ENCODE data around the gene PPARA. TPM values are rescaled to one million over a fixed set of nuclear protein-coding genes. Genes with fewer than 3 reads are reported as not detected.

The PPARA gene
- total and polyA plus RNA-seq, 2 donors = 3.6 to 4.5 TPM

DNA sequence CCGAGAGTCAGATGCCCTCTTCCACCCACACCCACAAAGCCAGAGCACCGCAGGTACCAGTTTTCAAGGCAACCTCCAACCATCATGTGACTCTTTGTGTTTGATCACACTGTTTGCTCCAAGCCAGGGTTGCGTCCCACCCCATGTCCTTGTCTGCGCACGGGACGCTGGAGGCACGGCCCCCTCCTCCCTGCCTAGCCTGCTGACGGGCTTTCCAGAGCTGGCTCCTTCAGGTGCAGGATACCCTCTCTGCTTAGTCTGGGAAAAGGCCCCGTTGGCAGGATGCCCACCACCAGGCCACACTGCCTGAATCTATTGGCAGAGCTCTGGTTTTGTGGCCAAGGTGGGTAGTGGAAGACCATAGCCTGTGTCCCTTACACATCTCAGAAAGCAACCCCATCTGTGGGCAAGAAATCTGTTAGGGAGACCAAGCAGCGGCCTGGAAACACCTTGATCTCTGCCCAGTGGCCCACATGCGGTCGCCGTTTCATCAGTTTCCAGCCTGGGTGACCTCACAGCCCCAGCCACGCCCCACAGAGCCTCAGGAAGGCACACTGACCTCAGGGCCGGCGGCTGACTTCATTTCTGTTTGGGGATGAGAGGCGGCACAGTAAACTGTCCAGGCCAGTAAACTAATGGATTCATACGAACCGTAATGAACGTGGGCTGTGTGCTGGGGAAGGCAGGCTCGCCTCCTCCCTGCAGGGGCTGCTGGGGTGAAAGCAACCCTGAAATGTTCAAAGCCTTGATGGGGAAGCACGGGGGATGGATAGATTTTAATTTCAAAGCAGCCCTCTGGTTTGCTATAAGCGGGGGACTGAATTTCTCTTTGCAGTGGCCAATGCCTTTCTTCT, 73.9 kb downstream of the PPARA start:
- Histone ChIP-seq H3K27me3 (ENCODE audit: control insufficient read depth in 2 of 2, insufficient read depth in 1 of 2, low read length in 1 of 2) (no peaks in the 10 kb centered on the region), H3K4me1 (ENCODE audit: control insufficient read depth in 2 of 2, insufficient read depth in 2 of 2, low read length in 2 of 2) (peaks cover 4 to 8% of the 10 kb centered on the region in 2 donors), H3K9me3 (ENCODE audit: control insufficient read depth in 2 of 2, insufficient read depth in 1 of 2, low read length in 1 of 2) (no peaks in the 10 kb centered on the region), H3K36me3 (ENCODE audit: control insufficient read depth in 2 of 2, insufficient read depth in 2 of 2, low read length in 1 of 2) (peaks cover 0 to 22% of the 10 kb centered on the region in 2 donors), H3K27ac (ENCODE audit: low read depth in 1 of 2, low read length in 1 of 2) (no peak overlapping the region), H3K4me3 (ENCODE audit: low read length in 2 of 2) (no peak overlapping the region)
- WGBS = 95% methylated on average over 23 of the region's 23 CpGs
- no peak for DNase-seq (ENCODE audit: low read depth in 6 of 9, low spot score in 9 of 9)

DNA sequence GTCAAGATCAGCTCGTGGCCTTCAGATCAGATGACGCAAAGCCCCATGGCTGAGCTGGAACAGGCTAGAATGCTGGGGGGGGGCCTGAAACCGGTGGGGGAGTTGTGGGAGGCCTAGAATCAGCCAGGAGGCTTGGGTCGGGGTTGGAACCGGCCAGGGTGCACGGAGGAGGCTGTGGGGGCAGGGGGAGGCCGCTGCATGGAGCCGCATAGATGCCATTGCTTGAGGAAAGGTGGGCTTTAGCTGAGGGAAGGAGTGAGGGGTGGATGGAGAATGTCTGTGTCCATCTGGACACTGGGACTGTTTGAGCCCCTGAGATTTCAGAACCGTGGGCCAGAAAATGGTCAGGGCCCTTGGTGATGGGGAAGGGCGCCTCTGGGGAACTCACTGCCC, 74.6 kb downstream of the PPARA start:
- 97% methylated on average over 10 of the region's 10 CpGs for WGBS
- Histone ChIP-seq H3K4me1 (ENCODE audit: control insufficient read depth in 2 of 2, insufficient read depth in 2 of 2, low read length in 2 of 2) (peaks cover 0 to 2% of the 10 kb centered on the region in 2 donors), H3K9me3 (ENCODE audit: control insufficient read depth in 2 of 2, insufficient read depth in 1 of 2, low read length in 1 of 2) (no peaks in the 10 kb centered on the region), H3K27me3 (ENCODE audit: control insufficient read depth in 2 of 2, insufficient read depth in 1 of 2, low read length in 1 of 2) (no peaks in the 10 kb centered on the region), H3K27ac (ENCODE audit: low read depth in 1 of 2, low read length in 1 of 2) (no peak overlapping the region), H3K4me3 (ENCODE audit: low read length in 2 of 2) (no peak overlapping the region), H3K36me3 (ENCODE audit: control insufficient read depth in 2 of 2, insufficient read depth in 2 of 2, low read length in 1 of 2) (peaks cover 0 to 16% of the 10 kb centered on the region in 2 donors)
- DNase-seq (ENCODE audit: low read depth in 6 of 9, low spot score in 9 of 9) = no peak

DNA sequence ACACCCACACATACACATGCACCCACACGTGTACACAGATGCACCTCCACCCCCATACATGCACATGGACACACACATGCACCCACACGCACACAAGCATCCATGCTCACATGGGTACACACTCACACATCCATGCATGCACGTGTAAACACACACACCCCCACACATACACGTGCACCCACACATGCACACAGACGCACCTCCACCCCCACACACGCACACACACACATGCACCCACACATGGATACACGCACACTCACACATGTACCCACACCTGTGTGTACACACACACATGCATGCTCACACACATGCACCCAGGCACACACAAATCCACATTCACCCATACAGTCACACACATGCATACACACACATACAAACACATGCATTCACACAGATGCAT, 75.3 kb downstream of the PPARA start:
- no peak overlapping the region for H3K27ac ChIP-seq (ENCODE audit: low read depth in 1 of 2, low read length in 1 of 2)
- 98% methylated on average over 7 of the region's 7 CpGs for WGBS
- H3K4me3 ChIP-seq (ENCODE audit: low read length in 2 of 2) = no peak overlapping the region
- peaks cover 0 to 15% of the 10 kb centered on the region in 2 donors for H3K36me3 ChIP-seq (ENCODE audit: control insufficient read depth in 2 of 2, insufficient read depth in 2 of 2, low read length in 1 of 2)
- H3K9me3 ChIP-seq (ENCODE audit: control insufficient read depth in 2 of 2, insufficient read depth in 1 of 2, low read length in 1 of 2) = no peaks in the 10 kb centered on the region
- H3K27me3 ChIP-seq (ENCODE audit: control insufficient read depth in 2 of 2, insufficient read depth in 1 of 2, low read length in 1 of 2) = no peaks in the 10 kb centered on the region
- DNase-seq (ENCODE audit: low read depth in 6 of 9, low spot score in 9 of 9) = no peak
- H3K4me1 ChIP-seq (ENCODE audit: control insufficient read depth in 2 of 2, insufficient read depth in 2 of 2, low read length in 2 of 2) = peaks cover 0 to 3% of the 10 kb centered on the region in 2 donors

DNA sequence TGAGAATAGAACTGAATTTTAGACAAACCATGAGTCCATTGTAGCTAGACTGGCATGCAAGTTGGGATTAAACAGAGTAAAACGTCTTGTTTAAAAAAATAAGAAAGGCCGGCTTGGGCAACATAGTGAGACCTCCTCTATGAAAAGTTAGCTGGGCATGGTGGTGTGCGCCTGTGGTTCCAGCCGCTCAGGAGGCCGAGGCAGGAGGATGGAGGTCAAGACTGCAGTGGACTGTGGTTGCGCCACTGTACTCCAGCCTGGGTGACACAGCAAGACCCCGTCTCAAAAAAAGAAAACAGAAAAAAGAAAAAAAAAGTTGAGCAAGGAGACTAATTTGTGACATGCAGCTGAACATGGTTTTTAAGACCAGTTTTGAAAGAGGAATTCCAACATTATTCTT, 76.3 kb downstream of the PPARA start:
- Histone ChIP-seq H3K36me3 (ENCODE audit: control insufficient read depth in 2 of 2, insufficient read depth in 2 of 2, low read length in 1 of 2) (peaks cover 0 to 13% of the 10 kb centered on the region in 2 donors), H3K9me3 (ENCODE audit: control insufficient read depth in 2 of 2, insufficient read depth in 1 of 2, low read length in 1 of 2) (no peaks in the 10 kb centered on the region), H3K27me3 (ENCODE audit: control insufficient read depth in 2 of 2, insufficient read depth in 1 of 2, low read length in 1 of 2) (no peaks in the 10 kb centered on the region), H3K27ac (ENCODE audit: low read depth in 1 of 2, low read length in 1 of 2) (no peak overlapping the region), H3K4me1 (ENCODE audit: control insufficient read depth in 2 of 2, insufficient read depth in 2 of 2, low read length in 2 of 2) (peaks cover 0 to 3% of the 10 kb centered on the region in 2 donors), H3K4me3 (ENCODE audit: low read length in 2 of 2) (no peak overlapping the region)
- no peak for DNase-seq (ENCODE audit: low read depth in 6 of 9, low spot score in 9 of 9)
- 98% methylated on average over 7 of the region's 7 CpGs for WGBS

DNA sequence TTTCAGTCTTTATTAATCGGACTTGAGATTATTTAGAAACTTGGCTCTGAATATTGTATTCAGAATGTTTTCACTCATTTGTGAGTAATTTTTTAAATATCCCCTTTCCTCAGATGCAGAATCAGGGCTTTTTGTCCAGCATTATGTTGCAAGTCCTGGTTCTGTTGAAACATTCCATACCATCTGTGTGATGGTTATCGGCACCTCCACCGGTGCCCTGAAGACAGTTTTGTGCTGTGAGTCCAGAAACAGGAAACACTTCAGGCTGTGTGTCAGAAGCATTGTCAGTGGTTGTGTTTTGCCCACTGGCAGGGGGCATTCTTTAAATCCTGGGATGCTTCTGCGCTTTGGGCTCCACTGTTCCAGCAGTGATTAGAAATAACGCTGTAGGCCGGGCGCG, 79.4 kb downstream of the PPARA start:
- Histone ChIP-seq H3K36me3 (ENCODE audit: control insufficient read depth in 2 of 2, insufficient read depth in 2 of 2, low read length in 1 of 2) (peaks cover 0 to 10% of the 10 kb centered on the region in 2 donors), H3K27ac (ENCODE audit: low read depth in 1 of 2, low read length in 1 of 2) (no peak overlapping the region), H3K9me3 (ENCODE audit: control insufficient read depth in 2 of 2, insufficient read depth in 1 of 2, low read length in 1 of 2) (no peaks in the 10 kb centered on the region), H3K4me1 (ENCODE audit: control insufficient read depth in 2 of 2, insufficient read depth in 2 of 2, low read length in 2 of 2) (peaks cover 4 to 7% of the 10 kb centered on the region in 2 donors), H3K4me3 (ENCODE audit: low read length in 2 of 2) (no peak overlapping the region), H3K27me3 (ENCODE audit: control insufficient read depth in 2 of 2, insufficient read depth in 1 of 2, low read length in 1 of 2) (no peaks in the 10 kb centered on the region)
- DNase-seq (ENCODE audit: low read depth in 6 of 9, low spot score in 9 of 9) = no peak
- 97% methylated on average over 8 of the region's 8 CpGs for WGBS

DNA sequence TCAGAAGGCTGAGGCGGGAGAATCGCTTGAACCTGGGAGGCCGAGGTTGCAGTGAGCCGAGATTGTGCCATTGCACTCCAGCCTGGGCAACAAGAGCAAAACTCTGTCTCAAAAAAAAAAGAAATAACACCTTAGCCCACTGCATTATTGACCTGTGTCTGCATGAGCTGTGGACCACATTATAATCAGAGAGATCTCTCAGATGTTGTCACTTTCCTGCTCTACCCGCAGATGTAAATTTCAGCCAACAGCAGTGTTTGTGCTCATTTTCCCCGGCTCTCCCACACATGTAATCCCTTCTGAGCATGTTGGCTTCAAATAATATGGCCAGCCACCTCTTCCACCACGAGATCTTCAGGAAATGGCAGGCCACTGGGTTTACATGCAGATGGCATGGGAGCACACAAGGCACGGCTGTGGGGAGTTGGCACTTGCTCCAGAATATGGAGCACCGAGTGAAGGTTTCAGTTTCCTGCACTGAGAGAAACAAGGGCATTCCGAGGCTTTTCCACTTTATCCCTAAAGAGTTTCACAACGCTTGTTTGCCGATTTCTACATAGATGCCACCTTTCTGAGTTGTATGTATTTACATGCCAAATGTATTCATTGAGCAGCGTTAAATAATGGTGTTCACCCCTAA, 80.1 kb downstream of the PPARA start:
- H3K27ac ChIP-seq (ENCODE audit: low read depth in 1 of 2, low read length in 1 of 2) = no peak overlapping the region
- no peaks in the 10 kb centered on the region for H3K27me3 ChIP-seq (ENCODE audit: control insufficient read depth in 2 of 2, insufficient read depth in 1 of 2, low read length in 1 of 2)
- 81% methylated on average over 13 of the region's 13 CpGs for WGBS
- DNase-seq (ENCODE audit: low read depth in 6 of 9, low spot score in 9 of 9) = no peak
- H3K9me3 ChIP-seq (ENCODE audit: control insufficient read depth in 2 of 2, insufficient read depth in 1 of 2, low read length in 1 of 2) = no peaks in the 10 kb centered on the region
- no peak overlapping the region for H3K4me3 ChIP-seq (ENCODE audit: low read length in 2 of 2)
- peaks cover 4 to 12% of the 10 kb centered on the region in 2 donors for H3K4me1 ChIP-seq (ENCODE audit: control insufficient read depth in 2 of 2, insufficient read depth in 2 of 2, low read length in 2 of 2)
- H3K36me3 ChIP-seq (ENCODE audit: control insufficient read depth in 2 of 2, insufficient read depth in 2 of 2, low read length in 1 of 2) = peaks cover 0 to 14% of the 10 kb centered on the region in 2 donors

DNA sequence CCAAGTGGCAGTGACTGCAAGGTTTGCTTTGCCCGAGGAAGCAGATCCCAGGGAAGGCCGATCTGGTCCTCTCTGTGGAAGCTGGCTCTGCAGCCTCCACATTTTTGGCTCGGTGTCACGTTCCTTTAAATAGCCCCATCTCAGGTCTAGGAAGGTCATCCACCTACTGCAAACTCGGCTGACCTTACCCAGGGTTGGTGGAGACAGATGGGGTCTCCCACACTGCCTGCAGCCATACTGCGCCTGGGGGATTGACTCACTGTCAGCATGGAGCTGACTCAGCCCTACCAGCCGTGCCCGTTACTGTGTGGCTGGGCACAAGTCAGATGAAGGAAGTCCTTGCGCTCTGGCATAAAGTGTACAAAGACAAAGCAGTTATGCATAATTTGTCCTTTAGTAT, 82.9 kb downstream of the PPARA start:
- peaks cover 4 to 6% of the 10 kb centered on the region in 2 donors for H3K9me3 ChIP-seq (ENCODE audit: control insufficient read depth in 2 of 2, insufficient read depth in 1 of 2, low read length in 1 of 2)
- DNase-seq (ENCODE audit: low read depth in 6 of 9, low spot score in 9 of 9) = peak in 1 of 9 donors; percentile 44
- H3K4me1 ChIP-seq (ENCODE audit: control insufficient read depth in 2 of 2, insufficient read depth in 2 of 2, low read length in 2 of 2) = peaks cover 4 to 28% of the 10 kb centered on the region in 2 donors
- 57% methylated on average over 9 of the region's 9 CpGs for WGBS
- H3K27me3 ChIP-seq (ENCODE audit: control insufficient read depth in 2 of 2, insufficient read depth in 1 of 2, low read length in 1 of 2) = no peaks in the 10 kb centered on the region
- H3K4me3 ChIP-seq (ENCODE audit: low read length in 2 of 2) = no peak overlapping the region
- peaks cover 0 to 22% of the 10 kb centered on the region in 2 donors for H3K36me3 ChIP-seq (ENCODE audit: control insufficient read depth in 2 of 2, insufficient read depth in 2 of 2, low read length in 1 of 2)
- no peak overlapping the region for H3K27ac ChIP-seq (ENCODE audit: low read depth in 1 of 2, low read length in 1 of 2)

DNA sequence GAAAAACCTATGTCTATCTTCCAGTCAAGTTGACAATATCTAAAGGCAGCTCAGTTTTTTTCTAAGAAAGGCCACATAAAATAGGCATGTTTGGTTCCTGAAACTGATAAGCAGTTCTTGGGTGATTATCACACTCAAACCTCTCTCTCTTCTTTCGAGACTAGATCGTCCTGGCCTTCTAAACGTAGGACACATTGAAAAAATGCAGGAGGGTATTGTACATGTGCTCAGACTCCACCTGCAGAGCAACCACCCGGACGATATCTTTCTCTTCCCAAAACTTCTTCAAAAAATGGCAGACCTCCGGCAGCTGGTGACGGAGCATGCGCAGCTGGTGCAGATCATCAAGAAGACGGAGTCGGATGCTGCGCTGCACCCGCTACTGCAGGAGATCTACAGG, 84.6 kb downstream of the PPARA start:
- Histone ChIP-seq H3K9me3 (ENCODE audit: control insufficient read depth in 2 of 2, insufficient read depth in 1 of 2, low read length in 1 of 2) (peaks cover 8 to 11% of the 10 kb centered on the region in 2 donors), H3K4me3 (ENCODE audit: low read length in 2 of 2) (no peak overlapping the region), H3K27me3 (ENCODE audit: control insufficient read depth in 2 of 2, insufficient read depth in 1 of 2, low read length in 1 of 2) (no peaks in the 10 kb centered on the region), H3K4me1 (ENCODE audit: control insufficient read depth in 2 of 2, insufficient read depth in 2 of 2, low read length in 2 of 2) (peaks cover 15 to 45% of the 10 kb centered on the region in 2 donors), H3K27ac (ENCODE audit: low read depth in 1 of 2, low read length in 1 of 2) (no peak overlapping the region), H3K36me3 (ENCODE audit: control insufficient read depth in 2 of 2, insufficient read depth in 2 of 2, low read length in 1 of 2) (peaks cover 0 to 29% of the 10 kb centered on the region in 2 donors)
- whole genome bisulfite sequencing = 97% methylated on average over 12 of the region's 12 CpGs
- DNase-seq (ENCODE audit: low read depth in 6 of 9, low spot score in 9 of 9) = no peak

DNA sequence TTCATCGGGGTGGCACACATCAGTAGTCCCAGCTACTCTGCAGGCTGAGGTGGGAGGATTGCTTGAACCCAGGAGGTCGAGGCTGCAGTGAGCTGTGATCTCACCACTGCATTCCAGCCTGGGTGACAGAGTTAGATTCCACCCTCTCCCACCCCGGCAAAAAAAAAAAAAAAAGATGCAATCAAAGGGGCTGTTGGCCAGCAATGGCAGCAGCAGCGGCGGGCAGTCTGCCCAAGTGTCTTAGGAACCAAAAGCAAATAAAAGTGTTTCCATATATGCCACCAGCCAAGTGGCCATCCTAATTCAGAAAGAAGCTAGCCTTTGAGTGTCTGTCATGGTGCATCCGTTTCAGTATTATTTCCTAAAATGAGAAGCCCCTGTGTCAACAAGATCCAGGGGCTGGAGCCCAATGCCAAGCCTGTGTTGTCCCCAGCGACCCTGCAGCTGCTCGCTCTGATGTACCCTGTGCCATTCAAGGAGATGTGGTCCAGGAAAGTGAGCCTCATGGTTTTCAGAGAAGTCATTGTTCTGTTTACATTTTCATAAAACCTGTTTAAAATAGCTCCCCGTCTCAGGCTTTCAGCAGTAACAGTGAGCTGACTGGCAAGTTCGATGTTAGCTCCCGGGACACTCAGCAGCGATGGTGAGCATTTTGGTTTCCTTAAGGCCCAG, 87.3 kb downstream of the PPARA start:
- Histone ChIP-seq H3K9me3 (ENCODE audit: control insufficient read depth in 2 of 2, insufficient read depth in 1 of 2, low read length in 1 of 2) (peaks cover 8 to 11% of the 10 kb centered on the region in 2 donors), H3K27ac (ENCODE audit: low read depth in 1 of 2, low read length in 1 of 2) (no peak overlapping the region), H3K4me3 (ENCODE audit: low read length in 2 of 2) (no peak overlapping the region), H3K36me3 (ENCODE audit: control insufficient read depth in 2 of 2, insufficient read depth in 2 of 2, low read length in 1 of 2) (peaks cover 0 to 23% of the 10 kb centered on the region in 2 donors), H3K27me3 (ENCODE audit: control insufficient read depth in 2 of 2, insufficient read depth in 1 of 2, low read length in 1 of 2) (no peaks in the 10 kb centered on the region), H3K4me1 (ENCODE audit: control insufficient read depth in 2 of 2, insufficient read depth in 2 of 2, low read length in 2 of 2) (peaks cover 29 to 64% of the 10 kb centered on the region in 2 donors)
- no peak for DNase-seq (ENCODE audit: low read depth in 6 of 9, low spot score in 9 of 9)
- 95% methylated on average over 12 of the region's 12 CpGs for WGBS

Data from thymus (tissue), 11 donors.